Activated CD4-positive, CD25-positive, alpha-beta regulatory T cell treated with anti-CD3 and anti-CD28 coated beads, Interleukin-2, amount 50 U/mL, for 72 hours (primary cell): ENCODE results near the gene LRCH1.

Experiments
- DNase-seq: peaks from one replicate; pipeline ENCODE4 v3.0.0; 2021

The LRCH1 gene

GRCh38 chr13:46565808-46566750 lies 13.1 kb downstream of the LRCH1 start:
- DNase-seq = no peak

DNA sequence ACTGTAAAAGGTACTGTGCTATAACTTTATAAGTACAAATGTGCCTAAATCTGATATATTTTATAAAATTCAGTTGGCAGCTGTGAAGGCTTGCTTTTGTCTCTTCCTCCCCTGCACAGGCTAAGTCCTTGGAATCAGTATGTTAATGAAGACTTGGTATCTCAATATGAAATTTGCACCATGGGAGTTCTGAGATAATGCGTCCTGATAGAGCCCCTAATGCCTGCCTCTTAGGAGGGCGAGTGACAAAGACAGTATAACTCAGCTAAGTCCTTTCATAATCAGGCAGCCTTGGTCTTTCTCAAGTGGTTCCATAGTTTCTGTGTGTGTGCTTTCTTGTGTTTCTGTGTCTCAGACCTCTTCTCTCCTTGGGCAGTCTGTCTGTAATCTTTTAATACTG lies 14.7 kb downstream of the LRCH1 start:
- DNase-seq = no peak

GRCh38 chr13:46569456-46569855 lies 16.5 kb downstream of the LRCH1 start:
- DNase-seq = no peak

DNA sequence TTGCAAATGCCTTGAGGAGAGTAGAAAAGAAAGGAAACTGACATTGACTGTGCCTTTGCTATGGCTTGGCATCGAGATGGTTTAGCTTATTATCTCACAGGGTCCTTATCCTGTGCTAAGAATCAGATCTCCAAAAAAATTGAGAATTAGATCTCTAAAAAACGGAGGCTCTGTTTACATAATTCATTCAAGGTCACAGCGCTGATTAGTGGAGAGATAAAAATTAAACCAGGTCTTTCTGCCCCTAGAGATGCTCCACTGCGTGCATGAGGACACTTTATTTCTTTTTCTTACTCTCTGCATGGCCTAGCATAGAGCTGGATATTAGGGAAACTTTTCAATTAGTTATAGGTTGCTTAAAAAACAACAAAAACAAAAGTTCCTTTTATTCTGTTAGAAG lies 17.3 kb downstream of the LRCH1 start:
- DNase-seq = no peak

DNA sequence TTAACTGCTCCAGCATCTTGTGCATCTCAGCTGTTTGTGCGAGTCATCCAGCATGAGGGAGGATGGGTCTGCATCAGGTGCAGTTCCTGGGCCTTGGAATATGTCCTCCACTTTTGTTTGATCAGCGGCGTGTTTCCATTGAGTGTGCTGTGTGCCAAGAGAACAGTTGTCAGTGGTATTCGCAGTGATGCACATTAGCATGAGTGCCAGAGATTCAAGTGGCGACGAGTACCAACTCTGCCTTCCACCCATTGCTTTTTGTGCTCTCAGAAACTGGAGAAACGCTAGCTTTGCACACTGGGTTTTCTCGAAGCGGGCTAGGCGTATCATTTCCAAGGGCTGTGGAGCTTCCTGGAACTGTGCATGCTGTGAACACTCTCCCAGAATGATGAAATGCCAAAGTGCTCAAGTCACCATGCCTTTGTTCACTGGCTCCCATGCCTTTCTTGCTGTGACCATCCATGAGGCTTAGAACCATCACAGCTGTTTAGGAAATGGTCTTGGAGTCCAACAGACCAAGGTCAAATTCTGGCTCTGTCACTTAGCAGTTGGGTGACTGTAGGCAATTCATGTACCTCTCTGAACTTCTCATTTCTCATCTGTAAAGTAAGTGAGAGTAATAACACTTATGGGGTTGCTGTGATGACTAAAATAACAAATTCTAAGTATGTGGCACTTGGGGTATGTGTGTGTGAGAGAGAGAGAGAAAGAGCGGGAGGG lies 18.4 kb downstream of the LRCH1 start:
- no peak for DNase-seq

- DNase-seq = no peak
Observed at GRCh38 chr13:46571909-46572595, 19.1 kb downstream of the LRCH1 start.

- no peak for DNase-seq
Observed at GRCh38 chr13:46572752-46573431, 19.9 kb downstream of the LRCH1 start.

DNA sequence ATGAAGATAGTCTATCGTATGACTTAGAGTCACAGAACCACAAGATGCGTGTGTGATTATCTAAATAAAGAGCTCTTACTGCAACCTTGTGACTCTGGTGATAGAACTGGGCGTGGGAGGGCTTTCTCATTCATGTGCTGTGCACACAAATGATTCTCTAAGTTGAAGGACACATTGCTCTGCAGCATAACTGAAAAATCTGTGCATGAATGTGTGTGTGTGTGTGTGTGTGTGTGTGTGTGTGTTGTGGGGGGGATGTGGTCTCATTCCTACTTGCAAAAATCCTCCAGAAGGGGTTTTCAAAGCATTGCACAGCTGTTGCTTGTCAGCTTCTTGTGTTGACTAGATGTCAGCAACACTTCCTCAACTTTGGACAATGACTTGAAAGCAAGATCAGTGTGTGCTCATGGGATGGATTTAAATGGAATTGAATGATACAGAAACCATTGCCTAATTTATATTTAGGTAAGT lies 22.4 kb downstream of the LRCH1 start:
- DNase-seq = no peak

GRCh38 chr13:46575818-46576221 lies 22.9 kb downstream of the LRCH1 start:
- no peak for DNase-seq

- no peak for DNase-seq
Observed at GRCh38 chr13:46576762-46577161, 23.8 kb downstream of the LRCH1 start.

DNA sequence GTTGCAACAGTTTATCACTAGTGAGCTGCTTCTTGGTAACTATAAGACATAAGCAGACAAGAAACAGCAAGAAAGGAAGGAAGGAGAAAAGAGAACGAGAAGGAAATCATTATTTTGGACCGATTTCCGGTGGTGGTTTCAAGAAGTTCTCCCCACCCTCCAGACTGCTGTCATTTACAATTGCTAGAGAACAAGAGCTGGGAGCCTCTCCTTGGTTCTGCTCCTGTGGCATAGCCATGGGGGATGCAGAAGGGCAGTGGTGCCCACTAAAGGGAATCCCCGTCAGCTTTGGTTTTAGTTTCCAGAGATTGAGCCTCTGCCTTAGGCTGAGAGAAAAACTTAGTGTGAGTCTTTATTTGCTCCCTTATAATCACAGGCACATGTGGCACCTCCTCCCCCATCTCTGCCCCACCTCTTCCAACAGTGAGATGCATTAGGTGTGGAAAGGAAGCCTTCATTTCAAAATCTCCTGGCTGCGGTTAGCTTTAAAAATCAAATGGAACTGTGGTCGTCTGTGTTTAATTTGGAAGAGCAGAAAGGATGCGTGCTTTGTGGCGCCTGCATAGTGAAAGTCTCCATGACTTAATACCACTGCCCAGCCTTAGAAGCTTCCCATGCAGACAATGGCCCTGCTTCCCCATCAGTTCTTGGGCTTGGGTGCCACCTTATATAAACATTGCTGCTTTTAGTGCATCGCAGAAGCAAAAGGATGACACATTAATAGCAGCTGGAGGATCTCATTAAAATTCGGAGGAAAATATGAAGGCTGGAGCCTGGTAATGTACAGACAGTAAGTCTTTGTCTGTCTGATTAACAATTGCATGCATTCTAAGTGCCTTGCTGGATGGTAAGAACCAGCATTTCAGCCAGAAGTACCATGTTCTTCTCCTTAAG lies 25.0 kb downstream of the LRCH1 start:
- no peak for DNase-seq

GRCh38 chr13:46578590-46578975 lies 25.6 kb downstream of the LRCH1 start:
- no peak for DNase-seq

DNA sequence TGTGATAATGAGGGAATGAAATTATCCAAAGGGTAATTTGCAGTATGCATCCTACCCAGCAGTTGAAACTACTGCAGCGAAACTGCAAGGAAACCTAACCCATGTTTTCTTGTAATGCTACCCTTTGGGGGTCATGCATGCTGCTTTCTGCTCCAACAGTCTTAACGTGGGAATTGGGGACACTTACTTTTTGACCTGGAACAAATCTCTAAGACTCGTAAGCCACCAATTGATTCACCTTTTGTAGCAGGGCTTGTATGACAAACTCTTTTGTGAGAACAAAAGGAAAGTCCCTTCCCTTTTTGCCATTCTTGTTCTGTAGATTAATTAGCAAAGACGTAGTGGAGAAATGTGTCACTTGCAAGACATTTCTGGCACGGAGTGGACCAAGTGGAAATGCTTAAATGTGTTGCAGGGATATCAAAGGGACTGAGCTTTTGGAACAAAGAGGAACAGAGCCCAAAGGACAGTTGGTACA lies 27.4 kb downstream of the LRCH1 start:
- DNase-seq = no peak

DNA sequence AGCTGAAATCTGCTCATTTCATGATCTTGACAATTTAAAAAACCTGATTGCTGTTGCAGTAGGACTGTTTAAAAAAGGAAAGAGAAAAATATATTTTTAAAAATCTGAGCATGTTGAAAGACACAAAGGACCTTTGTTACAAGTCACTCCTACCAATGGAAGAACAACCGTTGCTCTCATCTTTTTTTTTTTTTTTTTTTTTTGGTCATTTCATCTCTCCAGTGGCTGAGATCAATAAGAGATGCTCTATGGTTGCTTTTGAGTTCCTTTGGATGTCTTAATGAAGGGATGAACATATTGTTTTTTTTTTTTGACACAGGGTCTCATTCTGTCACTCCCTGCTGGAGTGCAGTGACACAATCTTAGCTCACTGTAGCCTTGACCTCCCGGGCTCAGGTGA lies 29.2 kb downstream of the LRCH1 start:
- DNase-seq = no peak

DNA sequence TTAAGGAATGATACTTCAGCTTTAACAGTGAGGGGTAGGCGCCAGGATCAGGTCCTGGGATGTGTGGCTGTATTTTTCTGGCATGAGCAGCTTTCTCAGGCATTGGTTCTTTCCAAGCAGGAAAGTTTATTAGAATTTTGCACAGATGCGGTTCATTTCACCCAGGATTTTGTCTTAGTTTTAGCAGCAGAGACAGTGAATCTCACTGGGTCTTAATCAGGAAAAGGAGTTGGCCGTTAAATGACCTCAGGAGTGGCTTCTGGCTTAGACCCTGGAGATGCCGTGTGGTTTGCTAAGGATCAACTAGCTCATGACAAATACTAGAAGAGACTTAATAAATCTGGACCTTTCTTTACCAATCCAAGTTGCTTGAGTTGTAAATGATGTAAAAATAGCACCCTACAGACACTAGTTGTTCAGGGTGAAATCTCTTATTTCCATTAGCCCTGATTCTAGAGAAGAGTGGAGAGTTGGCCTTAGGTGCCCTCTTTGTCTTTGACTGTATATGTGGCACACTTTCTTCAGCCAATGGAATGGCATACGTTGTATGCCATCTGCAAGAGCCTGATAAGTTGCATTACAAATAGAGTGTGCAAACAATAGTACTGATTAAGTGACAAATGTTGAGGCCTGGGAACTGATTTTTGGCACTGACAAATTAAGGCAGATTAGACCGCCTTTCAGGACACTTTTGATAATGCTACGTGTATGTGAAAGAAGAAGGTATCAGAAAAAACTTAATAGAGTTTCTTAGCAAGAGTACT lies 34.0 kb downstream of the LRCH1 start:
- DNase-seq = no peak

GRCh38 chr13:46587807-46588418 lies 34.9 kb downstream of the LRCH1 start:
- DNase-seq = no peak

GRCh38 chr13:46592385-46592784 lies 39.4 kb downstream of the LRCH1 start:
- no peak for DNase-seq

GRCh38 chr13:46593398-46593797 lies 40.4 kb downstream of the LRCH1 start:
- no peak for DNase-seq

DNA sequence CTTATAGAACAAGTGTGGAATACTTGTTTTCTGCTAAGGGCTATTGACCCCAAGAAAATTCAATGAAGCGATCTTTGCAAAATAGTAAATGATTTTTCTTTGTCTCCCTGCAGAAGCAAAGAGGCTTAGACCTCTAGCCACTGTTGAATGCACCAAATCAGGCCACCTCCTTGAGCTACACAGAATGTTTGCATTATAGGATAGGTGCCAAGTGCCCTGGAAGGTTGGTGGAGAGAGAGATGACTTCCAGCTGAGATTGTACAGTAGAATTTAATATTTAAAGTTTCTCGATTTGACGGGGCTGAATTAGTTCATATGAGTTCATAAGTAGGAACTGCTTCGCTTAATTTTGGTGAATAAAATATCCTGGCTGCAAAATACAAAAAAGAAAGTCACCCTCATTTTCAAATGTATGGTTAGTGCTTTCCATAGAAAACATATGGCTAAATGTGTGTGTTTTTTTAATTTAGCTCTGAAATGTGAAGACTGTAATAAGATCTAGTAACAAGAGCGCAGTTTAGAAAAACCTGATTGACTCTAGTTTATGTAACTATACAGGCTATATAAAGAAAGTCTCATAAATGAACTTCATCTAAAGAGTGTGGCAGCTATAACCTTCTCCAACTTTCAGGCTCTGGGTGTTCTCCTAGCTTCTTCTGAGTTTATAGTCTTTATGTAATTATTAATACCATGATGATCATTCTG lies 41.6 kb downstream of the LRCH1 start:
- no peak for DNase-seq
